Astrocyte (in vitro differentiated cells and primary cell): ENCODE measurements around the gene CLSTN3.

Experiments
- EZH2 ChIP-seq: IDR thresholded peaks from 2 replicates; pipeline ENCODE4 v1.6.1; 2012; ENCODE audit warnings: mild to moderate bottlenecking, low read length, inconsistent platforms; ENCODE audit not compliant: insufficient read depth
- TF ChIP-seq, protein P1 (sequence below): IDR thresholded peaks from 2 replicates; pipeline ENCODE4 v1.5.1; 2011; ENCODE audit warnings: low read depth, mild to moderate bottlenecking, inconsistent platforms, low read length, moderate library complexity; ENCODE audit not compliant: insufficient read depth

- TF ChIP-seq, protein P1, sequence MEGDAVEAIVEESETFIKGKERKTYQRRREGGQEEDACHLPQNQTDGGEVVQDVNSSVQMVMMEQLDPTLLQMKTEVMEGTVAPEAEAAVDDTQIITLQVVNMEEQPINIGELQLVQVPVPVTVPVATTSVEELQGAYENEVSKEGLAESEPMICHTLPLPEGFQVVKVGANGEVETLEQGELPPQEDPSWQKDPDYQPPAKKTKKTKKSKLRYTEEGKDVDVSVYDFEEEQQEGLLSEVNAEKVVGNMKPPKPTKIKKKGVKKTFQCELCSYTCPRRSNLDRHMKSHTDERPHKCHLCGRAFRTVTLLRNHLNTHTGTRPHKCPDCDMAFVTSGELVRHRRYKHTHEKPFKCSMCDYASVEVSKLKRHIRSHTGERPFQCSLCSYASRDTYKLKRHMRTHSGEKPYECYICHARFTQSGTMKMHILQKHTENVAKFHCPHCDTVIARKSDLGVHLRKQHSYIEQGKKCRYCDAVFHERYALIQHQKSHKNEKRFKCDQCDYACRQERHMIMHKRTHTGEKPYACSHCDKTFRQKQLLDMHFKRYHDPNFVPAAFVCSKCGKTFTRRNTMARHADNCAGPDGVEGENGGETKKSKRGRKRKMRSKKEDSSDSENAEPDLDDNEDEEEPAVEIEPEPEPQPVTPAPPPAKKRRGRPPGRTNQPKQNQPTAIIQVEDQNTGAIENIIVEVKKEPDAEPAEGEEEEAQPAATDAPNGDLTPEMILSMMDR = no peak
- no peak for TF ChIP-seq EZH2
Measured at GRCh38 chr12:7150356-7150755, 20.2 kb downstream of the CLSTN3 start.
